Hepatic stellate cell (primary cell): ENCODE data around the gene B9D1.

Experiments
- DNase-seq: peaks from one replicate; pipeline ENCODE4 v3.0.0; 2011; ENCODE audit warnings: low spot score

Gene B9D1

DNA sequence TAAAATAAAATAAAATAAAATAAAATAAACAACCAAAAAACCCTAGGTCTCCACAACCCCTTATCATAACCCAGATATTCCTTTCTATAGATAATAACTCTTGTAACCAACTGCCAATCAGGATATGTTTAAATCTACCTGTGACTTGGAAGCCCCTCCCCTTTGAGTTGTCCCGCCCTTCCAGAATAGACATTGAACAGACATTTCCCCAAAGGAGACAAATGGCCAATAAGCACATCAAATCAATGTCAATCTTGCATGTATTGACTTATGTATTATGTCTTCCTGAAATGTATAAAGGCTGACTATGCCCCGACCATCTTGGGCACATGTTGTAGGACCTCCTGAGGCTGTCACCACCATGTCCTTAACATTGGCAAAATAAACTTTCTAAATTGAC, 14.3 kb upstream of the B9D1 start:
- DNase-seq: no peak

DNA sequence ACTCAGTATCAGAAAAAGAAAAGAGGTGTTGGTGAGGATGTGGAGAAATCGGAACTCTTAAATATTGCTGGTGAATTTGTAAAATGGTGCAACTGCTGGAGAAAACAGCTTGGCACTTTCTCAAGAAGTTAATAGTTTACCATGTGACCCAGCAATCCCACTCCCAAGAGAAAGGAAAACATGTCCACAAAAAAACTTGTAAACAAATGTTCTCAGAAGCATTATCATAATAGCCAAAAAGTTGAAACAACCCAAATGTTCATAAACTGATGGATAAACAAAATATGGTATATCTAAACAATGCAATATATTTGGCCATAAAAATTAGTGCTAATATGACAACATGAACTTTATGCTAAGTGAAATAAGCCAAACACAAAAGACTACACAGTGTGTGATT, 13.2 kb upstream of the B9D1 start:
- DNase-seq: no peak

GRCh38 chr17:19374136-19374535, 11.6 kb upstream of the B9D1 start:
- DNase-seq: no peak

DNA sequence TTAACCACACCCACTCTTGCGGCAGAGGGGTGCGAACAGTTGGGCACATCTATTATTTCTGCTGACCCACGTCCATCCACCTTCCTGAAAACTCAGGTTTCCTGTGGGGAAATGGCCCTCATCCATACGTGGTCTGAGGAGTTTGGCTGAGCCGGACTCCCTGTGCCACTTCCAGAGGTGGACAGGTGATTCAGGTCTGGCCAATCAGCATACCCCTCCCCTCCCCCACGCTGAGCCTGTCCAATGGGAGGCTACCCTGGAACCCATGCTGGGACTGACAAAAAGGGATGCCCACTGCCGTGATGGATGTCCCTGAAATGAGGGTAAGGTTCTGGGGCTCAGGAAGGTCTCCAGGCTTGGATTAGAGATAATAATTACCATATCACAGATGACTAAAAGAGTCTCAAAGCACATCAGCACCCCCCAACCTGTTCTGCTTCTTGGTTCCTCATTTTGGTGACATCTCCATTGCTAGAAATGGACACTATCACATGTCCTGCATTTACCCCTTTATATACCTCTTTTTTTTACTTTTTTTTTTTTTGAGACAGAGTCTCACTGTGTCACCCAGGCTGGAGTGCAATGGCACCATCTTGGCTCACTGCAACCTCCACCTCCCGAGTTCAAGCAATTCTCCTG, 10.5 kb upstream of the B9D1 start:
- no peak for DNase-seq

DNA sequence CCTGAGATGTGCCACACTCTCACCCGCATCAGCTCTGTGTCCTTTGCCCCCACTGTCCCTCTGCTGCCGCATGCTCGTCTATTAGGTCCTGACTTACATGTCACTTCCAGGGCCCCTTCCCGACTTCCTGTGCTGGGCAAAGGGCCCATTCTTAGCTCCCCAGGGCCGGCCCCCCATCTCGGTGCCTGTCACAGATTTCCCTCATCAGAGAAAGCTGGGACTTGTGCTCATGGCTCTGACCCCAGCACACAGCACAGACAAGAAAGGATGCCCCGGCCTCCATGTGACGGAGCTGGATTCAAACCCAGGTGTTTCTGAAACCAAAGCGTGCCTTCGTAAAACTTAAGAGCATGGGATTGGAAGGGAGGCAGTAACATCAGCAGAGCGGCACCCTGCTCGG, 9.9 kb upstream of the B9D1 start:
- no peak for DNase-seq

DNA sequence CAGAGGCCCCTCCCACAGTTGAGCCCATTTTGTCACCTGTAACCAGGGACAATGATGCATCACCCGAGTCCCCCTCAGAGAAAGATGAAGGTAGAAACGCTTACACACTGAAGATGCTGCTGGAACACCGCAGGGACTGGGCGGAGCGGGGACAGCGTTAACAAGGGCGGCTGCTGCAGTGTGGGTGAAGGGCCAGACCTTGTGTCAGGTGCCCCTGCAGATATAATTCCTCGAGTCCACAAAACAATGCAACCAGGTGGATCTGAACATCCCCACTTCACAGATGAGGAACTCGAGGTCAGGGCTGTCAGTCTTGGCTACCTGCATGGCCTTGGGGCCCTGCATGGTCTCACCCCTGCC, 9.5 kb upstream of the B9D1 start:
- no peak for DNase-seq

DNA sequence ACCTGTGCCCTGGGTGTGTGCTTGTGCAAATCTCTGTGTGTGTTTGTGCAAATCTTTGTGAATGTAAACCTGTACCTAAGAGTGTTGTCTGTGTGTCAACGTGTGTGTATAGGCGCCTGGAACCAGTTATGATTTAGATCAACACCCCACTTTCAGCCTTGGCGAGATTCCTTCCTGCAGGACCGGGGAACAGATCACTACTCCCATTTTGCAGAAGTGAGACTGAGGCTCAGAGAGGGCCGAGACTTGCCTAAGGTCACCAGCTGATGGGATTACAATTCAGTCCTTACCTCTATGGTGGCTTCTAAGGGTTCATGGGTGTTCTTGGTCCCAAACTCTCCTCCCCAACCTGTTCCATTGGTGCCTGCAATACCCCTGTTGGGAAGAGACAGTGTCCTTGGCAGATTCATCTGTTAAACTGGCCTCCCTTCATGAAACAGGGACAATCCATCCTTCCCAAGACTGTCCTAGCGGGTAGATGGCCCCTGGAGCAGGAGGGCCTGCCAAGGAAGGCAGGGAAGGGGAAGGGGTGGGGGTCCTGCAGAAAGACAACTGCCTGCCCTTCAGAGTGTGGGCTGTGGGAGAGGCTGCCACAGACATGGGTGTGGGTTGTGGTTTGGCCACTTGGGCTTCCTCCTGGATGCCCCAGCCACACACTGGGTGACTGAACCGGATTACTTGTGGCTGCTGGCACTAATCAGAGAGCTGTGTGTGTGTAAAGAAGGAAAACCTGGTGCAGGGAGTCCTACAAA, 8.9 kb upstream of the B9D1 start:
- DNase-seq: no peak

- DNase-seq: peak; percentile 84
Measured at GRCh38 chr17:19370493-19370960, 8.0 kb upstream of the B9D1 start.

DNA sequence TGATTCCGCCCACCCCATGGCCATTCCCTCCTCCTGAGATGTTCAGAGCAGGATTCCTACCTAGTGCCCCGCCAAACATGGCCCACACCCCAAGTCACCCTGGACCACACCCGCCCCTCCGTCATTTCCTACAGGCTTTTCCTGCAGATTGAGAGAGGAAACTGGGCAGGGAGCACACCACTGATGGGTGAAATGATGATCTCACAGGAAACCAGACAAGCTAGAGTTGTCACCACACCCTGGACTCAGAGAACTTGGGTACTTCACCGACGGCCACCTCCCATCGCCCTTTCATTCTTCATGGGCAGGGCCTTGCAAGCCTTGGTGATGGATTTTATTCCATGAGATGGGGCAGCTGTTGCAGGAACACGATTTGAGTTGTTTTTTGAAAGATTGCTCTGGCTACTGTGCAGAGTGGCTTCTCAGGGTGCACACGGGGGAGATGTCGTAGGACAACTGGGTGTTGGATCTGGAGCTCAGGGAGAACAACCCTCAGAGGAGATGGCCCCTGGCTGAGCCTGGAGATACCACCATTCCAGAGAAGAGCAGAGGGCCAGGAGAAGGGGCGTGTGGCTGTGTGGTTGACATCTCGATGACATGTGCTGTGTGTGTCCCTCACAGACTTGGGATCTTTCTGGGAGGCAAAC, 7.4 kb upstream of the B9D1 start:
- DNase-seq: no peak

DNA sequence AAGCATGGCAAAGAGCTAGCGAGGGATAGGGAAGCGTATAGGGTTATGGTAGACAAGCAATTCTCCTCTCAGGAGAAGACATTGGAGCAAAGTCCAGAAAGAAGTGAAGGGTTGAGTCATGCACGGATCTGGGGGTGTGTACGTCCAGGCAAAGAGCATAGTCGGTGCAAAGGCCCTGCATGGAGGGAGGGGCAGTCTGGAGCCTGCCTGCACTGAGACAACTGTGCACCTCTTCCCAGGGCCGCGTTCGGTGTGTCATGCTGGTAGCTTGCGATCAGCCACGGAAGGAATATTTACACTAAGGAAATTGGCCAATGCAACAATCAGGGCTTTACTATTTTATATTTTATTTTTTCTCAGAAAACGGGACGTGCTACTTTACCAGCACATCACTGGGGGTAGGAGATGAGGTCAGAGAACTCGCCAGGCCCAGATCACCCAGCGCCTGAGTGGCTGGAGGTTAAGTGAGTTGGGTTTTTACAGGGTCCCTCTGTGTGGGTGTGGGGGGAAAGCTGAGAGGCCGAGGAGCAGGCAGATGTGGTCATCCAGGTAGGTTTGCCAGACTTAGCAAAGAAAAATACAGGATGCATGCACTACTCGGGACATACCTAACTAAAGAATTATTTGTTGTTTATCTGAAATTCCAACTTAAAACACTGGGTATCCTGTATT, 6.7 kb upstream of the B9D1 start:
- DNase-seq: no peak

DNA sequence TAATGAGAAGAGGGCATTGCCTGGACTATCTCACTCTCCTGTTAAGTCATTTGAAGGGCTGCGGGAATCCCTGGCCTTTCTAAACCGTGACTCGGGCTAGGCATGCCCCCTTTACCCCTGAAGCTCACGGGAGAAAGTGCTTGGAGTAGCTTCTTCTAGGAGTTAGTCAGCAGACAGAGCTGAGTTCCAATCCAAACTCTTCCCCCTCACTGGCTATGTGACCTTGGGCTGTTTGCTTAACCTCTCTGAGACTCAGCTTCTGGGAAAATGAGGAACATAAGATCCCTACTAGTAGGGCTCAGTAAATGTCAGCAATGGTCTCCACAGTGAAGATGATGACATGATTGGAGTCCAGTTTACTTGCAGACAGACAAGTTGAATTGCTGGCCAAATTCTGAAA, 5.7 kb upstream of the B9D1 start:
- no peak for DNase-seq

DNA sequence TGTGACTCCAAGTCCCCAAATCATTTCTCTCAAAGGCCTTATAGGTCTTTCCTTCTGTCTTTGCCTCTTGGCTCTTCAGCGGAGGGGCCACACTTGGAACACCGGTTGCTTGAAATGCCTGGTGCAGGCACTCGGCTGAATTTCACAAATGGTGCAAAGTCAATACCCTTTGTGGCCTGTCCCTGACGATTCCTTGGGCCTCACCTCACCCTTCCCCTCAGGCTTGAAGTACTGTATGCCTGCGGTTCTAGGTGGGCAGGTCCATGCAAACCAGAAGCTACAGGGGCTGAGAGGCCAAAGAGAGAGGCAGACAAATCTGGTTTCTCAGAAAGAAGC, 4.1 kb upstream of the B9D1 start:
- no peak for DNase-seq

- no peak for DNase-seq
Measured at GRCh38 chr17:19365833-19366636, 3.5 kb upstream of the B9D1 start.

- no peak for DNase-seq
Measured at GRCh38 chr17:19365499-19365817, 2.9 kb upstream of the B9D1 start.

DNA sequence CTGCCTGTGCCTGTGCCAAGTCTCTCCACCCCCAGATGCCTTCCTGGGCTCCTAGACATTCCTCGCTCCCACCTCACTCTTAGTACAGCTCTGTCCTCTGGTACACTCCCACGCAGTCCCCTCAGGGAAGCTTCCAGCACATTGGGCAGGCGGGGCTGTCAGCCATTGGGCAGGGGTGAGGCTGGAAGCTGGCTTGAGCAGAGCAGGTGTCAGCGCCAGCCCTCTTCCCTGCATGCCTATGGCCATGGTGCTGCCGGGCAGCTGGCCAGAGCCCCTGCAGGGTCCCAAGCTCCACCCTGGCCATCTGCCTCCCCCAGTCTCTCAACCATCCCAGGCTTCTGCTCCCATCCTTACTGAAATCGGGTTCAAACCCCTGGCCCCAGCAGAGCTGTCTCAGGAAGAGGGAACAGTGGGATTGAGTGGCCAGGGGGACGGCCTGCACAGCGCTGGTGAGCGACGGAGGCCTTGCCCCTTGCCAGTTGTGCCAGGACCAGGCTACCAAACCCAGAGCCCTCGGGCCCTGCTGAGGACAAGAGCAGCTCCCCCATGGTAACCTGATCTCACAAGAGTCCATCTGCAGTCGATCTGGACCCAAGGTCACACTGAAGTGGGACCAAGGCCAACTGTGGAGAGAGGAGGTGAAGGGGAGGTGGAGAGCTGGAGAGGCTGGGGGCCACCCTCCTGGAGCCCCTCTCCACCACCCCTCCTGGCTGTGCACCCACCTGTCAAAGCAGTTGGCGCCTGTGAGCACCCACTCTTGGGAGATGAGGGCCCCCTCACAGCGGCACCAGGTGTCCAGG, 2.4 kb upstream of the B9D1 start:
- no peak for DNase-seq

GRCh38 chr17:19363460-19364035, 1.0 kb upstream of the B9D1 start:
- no peak for DNase-seq

GRCh38 chr17:19363114-19363438, 553 bp upstream of the B9D1 start:
- DNase-seq: no peak

GRCh38 chr17:19361944-19362276, 613 bp downstream of the B9D1 start:
- DNase-seq: no peak

DNA sequence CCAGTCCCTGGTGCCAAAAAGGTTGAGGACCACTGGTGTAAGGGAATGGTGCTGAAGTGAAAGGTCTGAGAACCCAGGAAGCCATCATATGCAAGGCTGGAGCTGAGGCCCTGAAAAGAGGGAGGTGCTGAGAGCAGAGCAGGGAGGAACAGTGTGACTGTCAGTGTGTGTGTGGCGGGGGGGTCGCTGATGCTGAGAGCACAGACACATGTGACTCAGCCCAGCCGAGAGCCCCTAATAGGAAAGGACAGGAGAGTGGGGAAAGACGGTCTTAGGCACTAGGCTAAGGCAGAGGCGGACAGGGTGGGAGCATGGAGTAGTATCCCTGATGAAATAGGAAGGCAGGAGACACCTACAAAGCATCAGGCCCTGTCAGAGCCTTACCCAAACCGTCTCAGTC, 1.2 kb downstream of the B9D1 start:
- no peak for DNase-seq

DNA sequence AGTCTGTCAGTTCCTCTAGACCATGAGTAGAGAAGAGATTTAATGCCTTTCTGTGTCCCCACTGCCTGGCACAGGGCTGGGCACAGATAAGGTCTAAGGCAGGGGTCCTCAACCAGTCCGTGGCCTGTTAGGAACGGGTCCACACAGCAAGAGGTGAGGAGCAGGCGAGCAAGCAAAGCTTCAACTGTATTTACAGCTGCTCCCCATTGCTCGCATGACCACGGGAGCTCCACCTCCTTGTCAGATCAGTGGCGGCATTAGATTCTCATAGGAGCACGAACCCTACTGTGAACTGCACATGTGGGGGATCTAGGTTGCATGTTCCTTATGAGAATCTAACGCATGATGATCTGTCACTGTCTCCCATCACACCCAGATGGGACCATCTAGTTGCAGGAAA, 1.8 kb downstream of the B9D1 start:
- DNase-seq: no peak

DNA sequence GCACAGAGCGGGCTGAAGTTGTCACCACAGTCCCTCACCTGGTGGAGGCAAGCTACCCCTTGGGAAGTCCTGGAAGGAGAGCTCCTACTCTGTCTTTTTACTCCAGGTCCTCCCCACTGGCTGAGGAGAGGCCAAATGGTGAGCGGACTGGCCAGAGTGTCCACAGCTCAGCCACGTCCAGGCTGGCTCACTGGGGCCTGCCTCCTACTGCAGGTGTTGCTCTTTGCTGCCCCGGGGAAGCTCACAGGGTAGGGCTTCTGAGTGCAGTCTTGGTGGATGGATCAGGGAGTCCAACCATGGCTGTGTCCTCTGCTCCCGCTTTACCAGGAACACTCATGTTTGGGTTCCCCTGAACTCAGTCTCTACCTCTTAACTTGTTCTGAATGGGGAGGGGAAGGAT, 2.7 kb downstream of the B9D1 start:
- DNase-seq: no peak

DNA sequence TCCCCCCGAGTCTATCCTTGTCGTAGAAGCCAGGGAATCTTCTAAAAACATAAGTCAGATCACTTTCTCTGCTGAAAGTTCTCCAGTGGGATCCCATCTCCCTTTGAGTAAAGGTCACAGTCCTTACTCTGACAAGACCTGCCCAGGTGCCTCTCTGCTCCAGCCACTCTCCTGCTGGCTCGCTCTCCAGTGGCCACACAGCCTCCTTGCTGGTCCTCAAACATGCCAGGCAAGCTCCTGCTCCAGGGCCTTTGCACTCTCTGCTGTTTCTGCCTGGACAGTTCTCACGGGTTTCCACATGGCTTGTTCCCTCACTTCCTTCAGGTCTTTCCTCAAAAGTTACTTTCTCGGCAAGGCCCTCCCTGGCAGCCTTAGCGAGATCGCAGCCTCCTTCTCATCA, 3.4 kb downstream of the B9D1 start:
- no peak for DNase-seq
